Left ventricle myocardium inferior (tissue), 1 donor: ENCODE measurements around the gene TMED1. TPM values are rescaled to one million over a fixed set of nuclear protein-coding genes. Genes with fewer than 3 reads are reported as not detected.

Source experiments
- DNase-seq: peaks from one replicate; pipeline ENCODE4 v3.0.0-alpha.2; 2020
- H3K27ac ChIP-seq: fragments of 200-600 bp; replicated peaks from 2 replicates; pipeline ENCODE4 v1.8.0; 2021
- H3K27me3 ChIP-seq: fragments of 200-600 bp; 2 replicates; pipeline ENCODE4 v1.8.0; 2021; ENCODE audit warnings: low read depth
- H3K36me3 ChIP-seq: fragments of 200-600 bp; 2 replicates; pipeline ENCODE4 v1.8.0; 2021
- H3K4me1 ChIP-seq: fragments of 200-600 bp; 2 replicates; pipeline ENCODE4 v1.8.0; 2021
- H3K4me3 ChIP-seq: fragments of 200-600 bp; 2 replicates; pipeline ENCODE4 v1.8.0; 2021; ENCODE audit warnings: mild to moderate bottlenecking, moderate library complexity
- H3K9me3 ChIP-seq: fragments of 200-600 bp; replicated peaks from 2 replicates; pipeline ENCODE4 v1.8.0; 2021
- intact Hi-C: fragments of 100-400 bp; cut with micrococcal nuclease; formaldehyde crosslinking; loops from one replicate; pipeline ENCODE4 v1.11.0; 2022
- total RNA-seq: library from RNA; stranded (reverse); fragmentation: NEBNext Ultra II Directional; extraction: Animal tissue kit (Norgen Biotek cat#: 25700); gene quantifications from one replicate; pipeline ENCODE4 v1.2.1, GENCODE V29; 2021
- TF ChIP-seq, protein P1 (sequence below): fragments of 200-600 bp; IDR thresholded peaks from 2 replicates; pipeline ENCODE4 v1.8.0; 2021; ENCODE audit warnings: antibody characterized with exemption, mild to moderate bottlenecking, borderline replicate concordance
- donor health status: DM: no; HTN: yes; CAD: no; lungs with severe emphysema.

Gene TMED1
- total RNA-seq, 1 donor from 2014 or later = 32.9 TPM

- H3K9me3 ChIP-seq = peaks cover 17% of the 10 kb centered on the region
- DNase-seq = no peak
- H3K4me1 ChIP-seq = peaks cover 18% of the 10 kb centered on the region
- intact Hi-C loops = no loop called here
- TF ChIP-seq, protein P1, sequence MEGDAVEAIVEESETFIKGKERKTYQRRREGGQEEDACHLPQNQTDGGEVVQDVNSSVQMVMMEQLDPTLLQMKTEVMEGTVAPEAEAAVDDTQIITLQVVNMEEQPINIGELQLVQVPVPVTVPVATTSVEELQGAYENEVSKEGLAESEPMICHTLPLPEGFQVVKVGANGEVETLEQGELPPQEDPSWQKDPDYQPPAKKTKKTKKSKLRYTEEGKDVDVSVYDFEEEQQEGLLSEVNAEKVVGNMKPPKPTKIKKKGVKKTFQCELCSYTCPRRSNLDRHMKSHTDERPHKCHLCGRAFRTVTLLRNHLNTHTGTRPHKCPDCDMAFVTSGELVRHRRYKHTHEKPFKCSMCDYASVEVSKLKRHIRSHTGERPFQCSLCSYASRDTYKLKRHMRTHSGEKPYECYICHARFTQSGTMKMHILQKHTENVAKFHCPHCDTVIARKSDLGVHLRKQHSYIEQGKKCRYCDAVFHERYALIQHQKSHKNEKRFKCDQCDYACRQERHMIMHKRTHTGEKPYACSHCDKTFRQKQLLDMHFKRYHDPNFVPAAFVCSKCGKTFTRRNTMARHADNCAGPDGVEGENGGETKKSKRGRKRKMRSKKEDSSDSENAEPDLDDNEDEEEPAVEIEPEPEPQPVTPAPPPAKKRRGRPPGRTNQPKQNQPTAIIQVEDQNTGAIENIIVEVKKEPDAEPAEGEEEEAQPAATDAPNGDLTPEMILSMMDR = no peak
- peaks cover 45% of the 10 kb centered on the region for H3K36me3 ChIP-seq
- peak overlapping the region; percentile 95 for H3K4me3 ChIP-seq
- H3K27ac ChIP-seq = peak overlapping the region; percentile 100
- H3K27me3 ChIP-seq = no peaks in the 10 kb centered on the region
Observed at GRCh38 chr19:10835089-10835753, 791 bp downstream of the TMED1 start.

GRCh38 chr19:10832939-10833296 is 3.1 kb downstream of the TMED1 start:
- intact Hi-C loops = no loop called here
- Histone ChIP-seq H3K9me3 (peaks cover 7% of the 10 kb centered on the region), H3K36me3 (peaks cover 65% of the 10 kb centered on the region), H3K4me1 (peaks cover 18% of the 10 kb centered on the region), H3K27ac (no peak overlapping the region), H3K27me3 (no peaks in the 10 kb centered on the region), H3K4me3 (no peak overlapping the region)
- TF ChIP-seq, protein P1 = no peak
- no peak for DNase-seq

DNA sequence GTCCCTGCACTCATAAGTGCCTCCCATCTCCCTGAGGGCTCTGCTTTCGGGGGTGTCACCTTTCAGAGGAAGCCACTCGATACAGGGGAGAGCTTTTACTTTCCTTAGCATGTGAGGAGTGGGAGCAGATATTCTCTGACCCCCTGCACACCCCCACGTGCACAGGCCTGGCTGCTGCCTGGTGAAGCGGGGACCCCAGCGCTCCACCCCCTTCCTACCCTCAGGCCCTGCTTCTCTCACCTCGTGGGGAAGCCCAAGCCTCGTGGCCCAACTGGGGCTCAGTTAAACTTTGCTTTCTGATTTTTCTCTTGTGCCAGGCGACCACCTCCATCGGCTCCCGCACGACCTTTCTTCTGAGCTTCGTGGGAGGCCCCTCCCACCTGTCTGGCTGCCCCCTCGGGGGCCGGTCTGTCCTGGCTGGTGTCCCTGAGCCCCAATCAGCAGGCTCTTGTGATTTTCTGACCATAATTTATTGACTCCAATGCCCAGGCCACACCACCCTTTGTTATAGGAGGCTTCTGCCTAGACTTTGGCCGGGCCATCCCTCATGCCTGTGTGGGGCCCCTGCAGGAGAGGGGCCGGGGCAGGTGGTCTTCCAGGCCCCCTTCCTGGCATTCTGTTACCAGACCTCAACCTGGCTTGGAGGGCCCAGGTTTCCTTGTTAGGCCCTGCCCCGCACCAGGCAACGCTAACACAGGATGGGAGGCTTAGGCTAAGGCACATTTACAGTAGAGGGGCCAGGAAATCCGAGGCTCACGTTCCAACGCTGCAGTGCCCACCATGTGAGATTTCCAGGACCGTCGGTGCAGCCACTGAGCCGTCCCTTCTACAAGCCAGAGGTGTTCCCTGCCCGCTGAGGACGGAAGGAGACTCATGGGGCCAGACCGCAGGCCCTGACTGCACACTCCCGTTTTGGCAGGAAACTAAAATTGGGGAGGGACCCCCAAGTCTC is 3.7 kb downstream of the TMED1 start:
- TF ChIP-seq, protein P1 = no peak
- DNase-seq = no peak
- intact Hi-C loops = no loop called here
- H3K4me1 ChIP-seq = peaks cover 18% of the 10 kb centered on the region
- H3K4me3 ChIP-seq = no peak overlapping the region
- no peaks in the 10 kb centered on the region for H3K27me3 ChIP-seq
- H3K9me3 ChIP-seq = peaks cover 7% of the 10 kb centered on the region
- H3K36me3 ChIP-seq = peaks cover 72% of the 10 kb centered on the region
- no peak overlapping the region for H3K27ac ChIP-seq

- intact Hi-C loops = no loop called here
- peaks cover 9% of the 10 kb centered on the region for H3K4me1 ChIP-seq
- H3K4me3 ChIP-seq = no peak overlapping the region
- no peak overlapping the region for H3K27ac ChIP-seq
- no peak for DNase-seq
- no peaks in the 10 kb centered on the region for H3K9me3 ChIP-seq
- no peaks in the 10 kb centered on the region for H3K27me3 ChIP-seq
- peaks cover 83% of the 10 kb centered on the region for H3K36me3 ChIP-seq
- TF ChIP-seq, protein P1 = no peak
Observed at GRCh38 chr19:10830931-10831779, 4.9 kb downstream of the TMED1 start.

GRCh38 chr19:10830370-10830769 is 5.6 kb downstream of the TMED1 start:
- intact Hi-C loops = no loop called here
- Histone ChIP-seq H3K36me3 (peaks cover 91% of the 10 kb centered on the region), H3K9me3 (no peaks in the 10 kb centered on the region), H3K27me3 (no peaks in the 10 kb centered on the region), H3K27ac (no peak overlapping the region), H3K4me3 (no peak overlapping the region), H3K4me1 (peaks cover 4% of the 10 kb centered on the region)
- no peak for DNase-seq
- TF ChIP-seq, protein P1 = no peak
